ENCODE measurements around the gene THY1.

The THY1 gene

DNA sequence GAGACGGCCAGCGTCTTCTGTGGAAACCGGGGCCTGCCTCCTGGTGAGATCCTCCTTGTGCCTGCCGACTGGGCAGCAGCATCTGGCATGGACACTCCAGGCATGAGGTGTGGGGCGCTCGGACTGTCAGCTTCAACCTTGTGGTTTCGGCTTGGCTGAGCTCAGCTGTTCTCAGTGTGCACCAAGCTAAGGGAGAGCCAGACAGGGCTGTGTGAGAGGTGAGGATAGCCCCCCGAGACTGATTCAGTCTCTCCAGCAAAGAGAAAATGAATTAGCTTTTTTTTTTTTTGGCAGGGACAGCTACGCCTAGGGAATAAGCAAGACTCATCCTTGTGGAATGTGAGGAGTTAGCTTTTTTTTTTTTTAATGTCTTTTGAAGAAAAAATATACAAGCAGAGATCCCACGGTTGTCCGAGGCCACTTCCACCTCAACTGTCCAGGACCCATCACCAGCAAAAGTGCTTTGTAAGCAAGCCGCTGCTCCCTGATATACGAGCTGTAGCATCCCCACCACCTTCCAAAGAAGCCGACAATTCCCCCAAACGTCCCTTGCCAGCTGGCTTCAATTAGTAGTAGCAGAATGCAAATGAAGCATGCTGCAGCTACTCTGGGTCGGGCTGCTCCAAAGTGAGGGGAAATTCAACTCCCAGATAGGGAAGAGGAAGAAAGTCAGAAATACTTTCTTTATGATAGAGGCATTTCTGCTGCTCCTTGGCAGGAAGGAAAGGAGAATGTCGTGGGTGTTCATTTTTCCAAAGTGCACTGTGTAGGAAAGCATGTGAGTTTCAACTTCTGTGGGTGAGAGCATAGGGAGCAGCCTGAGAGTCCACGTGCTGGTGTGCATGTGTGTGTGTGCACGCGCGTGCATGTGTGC is 9.7 kb upstream of the THY1 start:
- in situ Hi-C loops (cut with HindIII; ENCODE audit: low pct_ligation_motif_present, low sequenced_read_pairs) = no loop called here
- DNase-seq = peak; percentile 33
- Histone ChIP-seq H3K27me3 (replicated peaks) (no peaks in the 10 kb centered on the region), H3K27ac (no peak overlapping the region), H3K36me3 (replicated peaks) (no peaks in the 10 kb centered on the region), H3K4me3 (ENCODE audit: low read depth, low read length) (peak overlapping the region; percentile 20)
- TF ChIP-seq, protein P1, sequence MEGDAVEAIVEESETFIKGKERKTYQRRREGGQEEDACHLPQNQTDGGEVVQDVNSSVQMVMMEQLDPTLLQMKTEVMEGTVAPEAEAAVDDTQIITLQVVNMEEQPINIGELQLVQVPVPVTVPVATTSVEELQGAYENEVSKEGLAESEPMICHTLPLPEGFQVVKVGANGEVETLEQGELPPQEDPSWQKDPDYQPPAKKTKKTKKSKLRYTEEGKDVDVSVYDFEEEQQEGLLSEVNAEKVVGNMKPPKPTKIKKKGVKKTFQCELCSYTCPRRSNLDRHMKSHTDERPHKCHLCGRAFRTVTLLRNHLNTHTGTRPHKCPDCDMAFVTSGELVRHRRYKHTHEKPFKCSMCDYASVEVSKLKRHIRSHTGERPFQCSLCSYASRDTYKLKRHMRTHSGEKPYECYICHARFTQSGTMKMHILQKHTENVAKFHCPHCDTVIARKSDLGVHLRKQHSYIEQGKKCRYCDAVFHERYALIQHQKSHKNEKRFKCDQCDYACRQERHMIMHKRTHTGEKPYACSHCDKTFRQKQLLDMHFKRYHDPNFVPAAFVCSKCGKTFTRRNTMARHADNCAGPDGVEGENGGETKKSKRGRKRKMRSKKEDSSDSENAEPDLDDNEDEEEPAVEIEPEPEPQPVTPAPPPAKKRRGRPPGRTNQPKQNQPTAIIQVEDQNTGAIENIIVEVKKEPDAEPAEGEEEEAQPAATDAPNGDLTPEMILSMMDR (IDR thresholded peaks at IDR 0.05; ENCODE audit: low read depth, low read length, missing control alignments) = no peak

DNA sequence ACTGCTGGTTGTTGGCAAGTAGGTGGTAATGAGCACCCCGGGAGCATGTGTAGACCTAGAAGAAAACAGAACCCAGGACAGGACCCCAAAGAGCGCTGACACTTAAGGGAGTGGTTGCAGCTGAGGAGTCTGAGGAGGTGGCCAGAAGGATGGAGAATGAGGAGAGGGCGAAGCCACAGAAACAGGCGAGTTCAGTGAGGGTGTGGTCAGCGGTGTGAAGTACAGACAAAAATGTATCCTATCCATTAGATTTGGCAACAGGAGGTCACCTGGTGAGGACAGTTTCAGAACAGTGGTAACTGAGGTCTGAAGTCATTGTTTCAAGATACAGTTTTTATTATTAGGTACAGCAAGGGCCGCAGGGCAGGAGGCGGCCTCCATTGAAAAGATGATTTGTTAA is 8.6 kb upstream of the THY1 start:
- in situ Hi-C loops (cut with HindIII; ENCODE audit: low pct_ligation_motif_present, low sequenced_read_pairs) = no loop called here
- DNase-seq = no peak
- no peak overlapping the region for H3K27ac ChIP-seq
- no peaks in the 10 kb centered on the region for H3K27me3 ChIP-seq (replicated peaks)
- TF ChIP-seq, protein P1 (IDR thresholded peaks at IDR 0.05; ENCODE audit: low read depth, low read length, missing control alignments) = no peak
- no peak overlapping the region for H3K4me3 ChIP-seq (ENCODE audit: low read depth, low read length)
- H3K36me3 ChIP-seq (replicated peaks) = no peaks in the 10 kb centered on the region

DNA sequence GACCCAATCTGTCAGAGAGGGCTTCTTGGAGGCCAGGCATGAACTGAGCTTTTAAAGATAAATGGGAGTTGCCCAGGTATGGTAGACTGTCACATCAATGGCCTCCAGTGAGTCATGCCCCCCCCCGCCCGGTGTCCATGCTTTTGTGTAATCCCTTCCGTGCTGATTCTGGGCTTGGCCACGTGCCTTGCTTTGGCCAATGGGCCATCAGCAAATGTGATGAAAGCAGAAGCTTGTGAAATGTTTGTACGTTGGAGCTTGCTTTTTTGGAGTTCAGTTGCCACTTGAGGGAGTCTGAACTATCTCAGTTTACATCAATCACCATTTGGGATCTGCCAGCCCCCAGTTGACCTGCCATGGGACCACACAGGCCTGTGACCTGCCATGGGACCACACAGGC is 4.3 kb upstream of the THY1 start:
- Histone ChIP-seq H3K27me3 (replicated peaks) (peaks cover 3% of the 10 kb centered on the region), H3K36me3 (replicated peaks) (no peaks in the 10 kb centered on the region), H3K4me3 (ENCODE audit: low read depth, low read length) (no peak overlapping the region), H3K27ac (no peak overlapping the region)
- in situ Hi-C loops (cut with HindIII; ENCODE audit: low pct_ligation_motif_present, low sequenced_read_pairs) = no loop called here
- TF ChIP-seq, protein P1 (IDR thresholded peaks at IDR 0.05; ENCODE audit: low read depth, low read length, missing control alignments) = no peak
- DNase-seq = no peak

DNA sequence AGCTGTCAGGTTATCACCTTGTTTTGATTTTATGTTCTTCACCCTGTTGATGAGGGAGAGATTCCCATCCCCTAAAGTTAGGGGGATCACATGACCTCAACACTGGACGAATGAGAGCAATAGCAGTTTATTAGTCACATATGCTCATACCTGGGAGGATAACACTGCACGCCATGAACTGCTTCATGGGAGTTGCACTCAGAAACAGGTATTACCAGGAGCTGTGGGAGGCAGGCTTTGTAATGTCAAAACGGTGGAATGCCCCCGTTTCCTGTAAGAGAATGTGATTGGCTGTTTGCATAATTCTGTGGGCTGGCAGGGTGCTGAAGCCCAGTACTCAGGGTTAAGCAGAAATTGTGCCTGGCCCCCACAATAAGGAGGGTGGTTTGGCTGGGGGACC is 3.2 kb upstream of the THY1 start:
- peaks cover 8% of the 10 kb centered on the region for H3K27me3 ChIP-seq (replicated peaks)
- DNase-seq = no peak

DNA sequence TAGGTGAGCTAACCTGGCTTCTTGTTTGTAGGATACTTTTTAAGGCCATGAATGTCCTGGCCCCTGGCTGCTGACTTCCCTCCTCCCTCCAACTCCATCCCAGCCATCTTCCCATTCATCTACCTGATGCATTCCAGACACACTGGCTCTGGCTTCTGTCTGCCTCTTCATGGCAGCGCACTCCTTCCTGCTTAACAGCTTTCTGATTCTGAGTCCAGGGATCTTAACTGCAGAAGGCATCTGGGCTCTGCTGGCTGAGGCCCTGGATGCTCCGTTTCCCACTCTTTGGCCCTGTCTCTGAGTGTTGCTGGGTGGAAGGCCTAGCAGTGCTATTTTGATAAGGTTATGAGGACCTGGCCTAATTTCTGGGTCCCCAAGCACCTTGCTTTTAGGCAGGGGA is 1.8 kb upstream of the THY1 start:
- TF ChIP-seq, protein P1 (IDR thresholded peaks at IDR 0.05; ENCODE audit: low read depth, low read length, missing control alignments) = no peak
- Histone ChIP-seq H3K27me3 (replicated peaks) (peaks cover 8% of the 10 kb centered on the region), H3K27ac (no peak overlapping the region), H3K4me3 (ENCODE audit: low read depth, low read length) (no peak overlapping the region), H3K36me3 (replicated peaks) (no peaks in the 10 kb centered on the region)
- DNase-seq = no peak
- in situ Hi-C loops (cut with HindIII; ENCODE audit: low pct_ligation_motif_present, low sequenced_read_pairs) = no loop called here

More for the DNA sequence above, 3.2 kb upstream of the THY1 start:
- Histone ChIP-seq H3K27ac (no peak overlapping the region), H3K4me3 (ENCODE audit: low read depth, low read length) (no peak overlapping the region), H3K36me3 (replicated peaks) (no peaks in the 10 kb centered on the region)
- TF ChIP-seq, protein P1 (IDR thresholded peaks at IDR 0.05; ENCODE audit: low read depth, low read length, missing control alignments) = no peak
- in situ Hi-C loops (cut with HindIII; ENCODE audit: low pct_ligation_motif_present, low sequenced_read_pairs) = no loop called here
